PFSK-1 (cell line): ENCODE measurements around the gene BTNL2.

Experiments
- POLR2AphosphoS5 ChIP-seq: IDR thresholded peaks from 2 replicates; pipeline ENCODE4 v1.6.1; 2012; ENCODE audit warnings: low read depth, mild to moderate bottlenecking, control low read depth, low read length, moderate library complexity
- SIN3A ChIP-seq: IDR thresholded peaks from 2 replicates; pipeline ENCODE4 v1.6.1; 2012; ENCODE audit warnings: mild to moderate bottlenecking, low read length, moderate library complexity, borderline replicate concordance; ENCODE audit not compliant: insufficient read depth
- TAF1 ChIP-seq: IDR thresholded peaks from 2 replicates; pipeline ENCODE4 v1.6.1; 2012; ENCODE audit warnings: low read length, control low read depth, borderline replicate concordance; ENCODE audit not compliant: insufficient read depth
- TF ChIP-seq, protein P1 (sequence below), 2 experiments: IDR thresholded peaks; 2 replicates each; pipeline versions ENCODE4 v1.6.1 to v1.8.0; 2011 to 2012; ENCODE audit warnings: low read depth in 2 of 2, low read length in 2 of 2, control low read depth in 1 of 2, inconsistent platforms in 1 of 2, mild to moderate bottlenecking in 1 of 2, moderate library complexity in 1 of 2; ENCODE audit not compliant: insufficient read depth in 1 of 2

DNA sequence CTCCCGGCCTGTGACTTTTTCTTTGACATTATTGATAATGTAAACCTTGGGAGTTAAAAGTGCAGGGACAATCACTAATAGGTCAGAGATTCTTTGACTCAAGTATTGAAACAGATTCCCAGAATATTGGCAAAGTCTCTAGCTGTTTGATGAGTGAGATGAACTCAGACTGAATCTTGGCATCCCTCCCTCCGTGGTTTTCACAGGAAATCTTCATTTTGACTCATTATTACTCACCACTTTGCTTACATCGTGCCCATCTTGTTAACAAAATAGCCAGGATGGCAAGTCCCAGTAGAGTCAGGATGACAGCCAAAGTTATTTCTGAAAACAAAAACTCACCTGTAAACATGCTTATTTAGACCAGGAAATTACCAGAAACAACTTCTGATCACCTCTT, 37.3 kb downstream of the BTNL2 start:
- TF ChIP-seq TAF1 (no peak), SIN3A (no peak), POLR2AphosphoS5 (no peak)
- TF ChIP-seq, protein P1, sequence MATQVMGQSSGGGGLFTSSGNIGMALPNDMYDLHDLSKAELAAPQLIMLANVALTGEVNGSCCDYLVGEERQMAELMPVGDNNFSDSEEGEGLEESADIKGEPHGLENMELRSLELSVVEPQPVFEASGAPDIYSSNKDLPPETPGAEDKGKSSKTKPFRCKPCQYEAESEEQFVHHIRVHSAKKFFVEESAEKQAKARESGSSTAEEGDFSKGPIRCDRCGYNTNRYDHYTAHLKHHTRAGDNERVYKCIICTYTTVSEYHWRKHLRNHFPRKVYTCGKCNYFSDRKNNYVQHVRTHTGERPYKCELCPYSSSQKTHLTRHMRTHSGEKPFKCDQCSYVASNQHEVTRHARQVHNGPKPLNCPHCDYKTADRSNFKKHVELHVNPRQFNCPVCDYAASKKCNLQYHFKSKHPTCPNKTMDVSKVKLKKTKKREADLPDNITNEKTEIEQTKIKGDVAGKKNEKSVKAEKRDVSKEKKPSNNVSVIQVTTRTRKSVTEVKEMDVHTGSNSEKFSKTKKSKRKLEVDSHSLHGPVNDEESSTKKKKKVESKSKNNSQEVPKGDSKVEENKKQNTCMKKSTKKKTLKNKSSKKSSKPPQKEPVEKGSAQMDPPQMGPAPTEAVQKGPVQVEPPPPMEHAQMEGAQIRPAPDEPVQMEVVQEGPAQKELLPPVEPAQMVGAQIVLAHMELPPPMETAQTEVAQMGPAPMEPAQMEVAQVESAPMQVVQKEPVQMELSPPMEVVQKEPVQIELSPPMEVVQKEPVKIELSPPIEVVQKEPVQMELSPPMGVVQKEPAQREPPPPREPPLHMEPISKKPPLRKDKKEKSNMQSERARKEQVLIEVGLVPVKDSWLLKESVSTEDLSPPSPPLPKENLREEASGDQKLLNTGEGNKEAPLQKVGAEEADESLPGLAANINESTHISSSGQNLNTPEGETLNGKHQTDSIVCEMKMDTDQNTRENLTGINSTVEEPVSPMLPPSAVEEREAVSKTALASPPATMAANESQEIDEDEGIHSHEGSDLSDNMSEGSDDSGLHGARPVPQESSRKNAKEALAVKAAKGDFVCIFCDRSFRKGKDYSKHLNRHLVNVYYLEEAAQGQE (IDR thresholded peaks at IDR 0.05; ENCODE audit: insufficient read depth in 1 of 2, low read depth in 2 of 2, low read length in 2 of 2): no peak
